Esophagus muscularis mucosa (tissue), 4 donors: ENCODE results near the gene NTM.

ENCODE experiments used
- EP300 ChIP-seq: sonication (generic); formaldehyde crosslinking; IDR thresholded peaks from one replicate; pipeline ENCODE4 v1.6.1; 2017; ENCODE audit warnings: antibody characterized with exemption
- POLR2A ChIP-seq: fragments of 450-650 bp; IDR thresholded peaks from one replicate; pipeline ENCODE4 v1.6.1; 2017; ENCODE audit warnings: antibody characterized with exemption, moderate library complexity, mild to moderate bottlenecking, low read depth
- POLR2AphosphoS5 ChIP-seq, 2 donors: sonication (generic); formaldehyde crosslinking; IDR thresholded peaks; one replicate each; pipeline ENCODE4 v1.6.1; 2017; ENCODE audit warnings: antibody characterized with exemption in 2 of 2
- TF ChIP-seq, protein P1 (sequence below), 3 experiments: fragments of 200-600 bp in 2 of 3; fragments of 450-650 bp in 1 of 3; sonication (generic) in 2 of 3; IDR thresholded peaks; one replicate each; pipeline ENCODE4 v1.5.1; 2017 to 2019; ENCODE audit warnings: antibody characterized with exemption in 3 of 3, mild to moderate bottlenecking in 2 of 3, moderate library complexity in 1 of 3

DNA sequence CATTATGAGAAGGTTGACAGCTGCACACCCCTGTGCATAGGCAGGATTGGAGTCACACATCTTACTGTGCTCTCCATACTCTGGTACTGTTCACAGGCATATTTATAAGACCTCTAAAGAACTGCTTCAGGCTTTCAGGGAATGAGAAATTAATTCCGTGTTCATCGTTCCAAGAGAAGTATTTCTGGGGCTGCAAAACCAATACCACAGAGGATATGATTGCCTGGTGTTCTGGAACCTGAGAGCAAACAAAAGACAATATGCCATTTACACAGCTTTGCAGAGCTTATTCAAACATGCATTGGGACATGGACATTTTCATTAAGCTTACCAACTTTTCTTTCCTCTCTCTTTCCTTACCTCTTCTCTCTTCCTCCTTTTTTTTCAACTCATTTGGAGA lies 388.7 kb downstream of the NTM start:
- TF ChIP-seq, protein P1, sequence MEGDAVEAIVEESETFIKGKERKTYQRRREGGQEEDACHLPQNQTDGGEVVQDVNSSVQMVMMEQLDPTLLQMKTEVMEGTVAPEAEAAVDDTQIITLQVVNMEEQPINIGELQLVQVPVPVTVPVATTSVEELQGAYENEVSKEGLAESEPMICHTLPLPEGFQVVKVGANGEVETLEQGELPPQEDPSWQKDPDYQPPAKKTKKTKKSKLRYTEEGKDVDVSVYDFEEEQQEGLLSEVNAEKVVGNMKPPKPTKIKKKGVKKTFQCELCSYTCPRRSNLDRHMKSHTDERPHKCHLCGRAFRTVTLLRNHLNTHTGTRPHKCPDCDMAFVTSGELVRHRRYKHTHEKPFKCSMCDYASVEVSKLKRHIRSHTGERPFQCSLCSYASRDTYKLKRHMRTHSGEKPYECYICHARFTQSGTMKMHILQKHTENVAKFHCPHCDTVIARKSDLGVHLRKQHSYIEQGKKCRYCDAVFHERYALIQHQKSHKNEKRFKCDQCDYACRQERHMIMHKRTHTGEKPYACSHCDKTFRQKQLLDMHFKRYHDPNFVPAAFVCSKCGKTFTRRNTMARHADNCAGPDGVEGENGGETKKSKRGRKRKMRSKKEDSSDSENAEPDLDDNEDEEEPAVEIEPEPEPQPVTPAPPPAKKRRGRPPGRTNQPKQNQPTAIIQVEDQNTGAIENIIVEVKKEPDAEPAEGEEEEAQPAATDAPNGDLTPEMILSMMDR (IDR thresholded peaks at IDR 0.05) = no peak
- TF ChIP-seq POLR2AphosphoS5 (IDR thresholded peaks at IDR 0.05) = no peak
- no peak for TF ChIP-seq EP300
- TF ChIP-seq POLR2A = no peak
